ENCODE data around the gene KRTAP12-3.
"Not testable (repeated sequence)": the region's sequence is repeated elsewhere in the genome, so short reads cannot be mapped to it uniquely, and the experiment has no call there.

Gene KRTAP12-3, protein sequence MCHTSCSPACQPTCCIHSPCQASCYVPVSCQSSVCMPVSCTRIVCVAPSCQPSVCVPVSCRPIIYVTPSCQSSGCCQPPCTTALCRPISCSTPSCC

GRCh38 chr21:44657635-44658540 lies at the start of gene KRTAP12-3:
Gene KRTAP12-3 (plus strand): TSS chr21:44657932. CDS start chr21:44657980, 48 bp downstream.
- no peak for DNase-seq

DNA sequence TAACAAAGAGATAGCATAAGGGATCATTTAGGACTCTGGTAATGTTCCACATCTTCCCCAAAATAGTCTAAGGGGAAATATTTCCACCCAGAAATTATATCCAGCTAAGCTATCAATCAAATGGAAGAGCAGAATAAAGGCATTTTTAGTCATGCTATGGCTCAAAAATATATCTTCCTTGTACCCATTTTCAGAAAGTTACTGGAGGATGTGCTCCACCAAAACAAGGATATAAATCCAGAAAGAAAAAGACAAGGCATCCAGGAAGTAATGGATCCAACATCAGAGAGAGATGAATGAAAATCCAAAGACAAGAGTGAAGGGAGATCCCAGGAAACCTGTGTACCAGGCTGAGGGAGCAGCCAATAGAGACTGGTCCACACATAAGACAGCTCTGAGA lies 48.5 kb upstream of the KRTAP12-3 start:
- no peak for DNase-seq

GRCh38 chr21:44610157-44610843 lies 47.4 kb upstream of the KRTAP12-3 start:
- DNase-seq = not testable (repeated sequence)

DNA sequence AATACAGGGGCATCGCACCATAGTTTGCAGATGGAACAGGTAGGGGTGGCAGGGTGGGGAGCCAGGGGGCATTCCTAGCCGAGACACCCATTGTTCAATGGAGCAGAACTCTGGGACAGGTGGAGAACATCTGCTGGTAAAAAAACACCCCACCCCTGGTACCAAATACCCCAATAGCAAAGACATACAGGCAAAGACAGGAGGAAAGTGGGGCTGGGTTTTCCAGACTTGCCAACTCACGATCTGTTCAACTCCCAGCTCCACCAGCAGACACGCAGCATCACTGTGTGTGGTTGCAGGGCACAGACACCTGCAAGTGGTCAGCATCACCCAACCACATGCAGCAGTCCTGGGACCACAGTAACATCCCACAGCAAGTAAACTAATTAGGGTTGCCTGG lies 46.2 kb upstream of the KRTAP12-3 start:
- no peak for DNase-seq

- no peak for DNase-seq
Measured at GRCh38 chr21:44612029-44612486, 45.7 kb upstream of the KRTAP12-3 start, which contains the start of gene KRTAP10-8. Gene KRTAP10-8 (plus strand): TSS chr21:44612079. CDS start chr21:44612101, 22 bp downstream.

- no peak for DNase-seq
Measured at GRCh38 chr21:44612669-44613229, 45.0 kb upstream of the KRTAP12-3 start.

- no peak for DNase-seq
Measured at GRCh38 chr21:44613386-44614155, 44.2 kb upstream of the KRTAP12-3 start.

- DNase-seq = no peak
Measured at GRCh38 chr21:44614161-44614631, 43.5 kb upstream of the KRTAP12-3 start.

DNA sequence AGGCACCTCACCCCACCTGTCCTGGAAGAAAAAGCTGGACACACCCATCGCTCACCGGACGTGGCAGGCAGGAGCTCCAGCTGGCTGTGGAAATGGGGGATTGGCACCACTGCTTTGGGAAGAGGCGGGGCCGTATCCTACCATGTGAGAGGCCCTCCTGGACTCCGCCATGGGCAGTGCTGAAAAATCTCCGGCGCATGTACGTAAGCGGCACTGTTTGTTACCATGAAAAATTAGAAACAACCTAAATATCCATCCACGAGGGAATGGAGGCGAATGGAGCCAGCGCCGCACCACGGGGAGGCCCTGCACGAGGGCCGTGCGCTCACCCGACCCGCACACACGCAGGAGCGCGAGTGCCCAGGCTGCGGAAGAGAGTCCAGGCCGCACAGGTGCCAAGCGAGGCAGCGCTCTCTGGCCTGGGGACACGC lies 42.8 kb upstream of the KRTAP12-3 start:
- DNase-seq = no peak

DNA sequence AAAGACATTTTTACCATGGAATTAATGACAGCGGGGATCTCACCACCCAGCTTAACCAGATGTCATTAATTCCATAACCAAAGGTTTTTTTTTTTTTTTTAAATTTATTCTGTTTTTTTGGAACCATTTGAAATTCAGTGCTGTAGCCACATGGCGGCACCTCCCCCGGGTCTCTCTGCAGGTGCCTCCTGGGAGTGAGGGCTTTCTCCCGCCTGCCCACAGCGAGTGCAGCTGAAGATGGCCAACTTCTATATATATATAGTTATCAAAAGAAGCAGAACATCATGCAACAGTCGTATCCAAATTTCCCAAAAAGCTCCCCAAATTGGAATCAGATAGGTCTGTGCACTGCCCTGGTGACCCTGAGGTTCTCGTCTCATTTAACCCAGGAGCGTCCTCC lies 42.3 kb upstream of the KRTAP12-3 start:
- no peak for DNase-seq

GRCh38 chr21:44615911-44616590 lies 41.7 kb upstream of the KRTAP12-3 start:
- DNase-seq = no peak

DNA sequence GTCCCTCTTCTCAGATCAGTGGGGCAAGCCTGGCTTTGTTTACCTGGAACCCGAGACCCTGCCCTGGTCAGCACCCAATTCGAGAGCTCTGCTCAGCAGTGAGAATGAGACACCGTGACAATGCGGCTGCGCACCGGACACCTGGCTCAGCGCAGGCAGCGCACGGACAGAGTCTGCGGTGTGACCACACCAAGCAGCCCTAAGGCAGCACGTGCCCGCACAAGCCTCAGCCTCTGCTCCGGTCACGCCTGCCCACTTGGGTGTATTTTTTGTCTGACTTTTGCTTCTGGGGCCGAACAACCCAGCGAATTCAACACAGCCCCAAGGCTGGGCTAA lies 41.2 kb upstream of the KRTAP12-3 start:
- no peak for DNase-seq

DNA sequence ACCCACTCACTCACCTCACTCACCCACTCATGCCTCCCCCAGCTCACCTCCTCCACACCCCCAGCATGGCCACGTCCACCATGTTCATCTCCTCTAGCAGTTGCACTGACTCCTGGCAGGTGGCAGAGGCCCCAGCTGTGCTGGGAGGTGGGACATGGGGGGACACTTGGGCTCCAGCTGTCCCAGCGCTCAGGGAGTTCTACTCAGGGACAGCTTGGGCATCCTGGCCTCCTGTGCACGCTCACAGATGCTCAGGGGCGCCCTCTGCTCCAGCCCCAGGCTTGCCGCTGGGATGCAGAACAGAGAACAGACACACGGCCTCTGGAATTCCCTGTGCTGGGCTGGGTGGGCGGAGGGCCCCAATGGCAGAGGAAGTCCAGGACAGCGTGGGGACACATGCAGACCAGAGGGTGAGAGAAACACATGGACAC lies 40.6 kb upstream of the KRTAP12-3 start:
- DNase-seq = no peak

GRCh38 chr21:44618504-44618903 lies 39.2 kb upstream of the KRTAP12-3 start:
- no peak for DNase-seq

- no peak for DNase-seq
Measured at GRCh38 chr21:44618909-44619308, 38.8 kb upstream of the KRTAP12-3 start.

DNA sequence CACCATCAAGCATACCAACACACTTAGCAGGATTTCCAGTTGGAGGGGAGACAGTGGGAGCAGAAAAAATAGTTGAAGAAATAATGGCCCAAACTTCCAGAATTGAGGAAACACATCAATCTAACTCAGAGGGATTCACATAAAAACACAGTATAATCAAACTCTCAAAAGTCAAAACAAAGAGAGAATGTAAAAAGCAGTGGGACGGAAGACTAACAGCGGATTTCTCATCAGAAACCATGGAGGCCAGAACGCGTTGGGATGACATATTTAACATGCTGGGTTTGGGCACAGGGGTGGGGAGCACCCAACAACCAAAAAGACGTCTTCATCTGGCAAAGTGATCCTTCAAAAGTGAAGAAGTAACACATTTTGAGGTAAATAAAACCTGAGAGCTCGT lies 37.8 kb upstream of the KRTAP12-3 start:
- no peak for DNase-seq

- DNase-seq = no peak
Measured at GRCh38 chr21:44623575-44623974, 34.2 kb upstream of the KRTAP12-3 start.

- no peak for DNase-seq
Measured at GRCh38 chr21:44625756-44626155, 32.0 kb upstream of the KRTAP12-3 start.

GRCh38 chr21:44626262-44626661 lies 31.5 kb upstream of the KRTAP12-3 start:
- DNase-seq = no peak

DNA sequence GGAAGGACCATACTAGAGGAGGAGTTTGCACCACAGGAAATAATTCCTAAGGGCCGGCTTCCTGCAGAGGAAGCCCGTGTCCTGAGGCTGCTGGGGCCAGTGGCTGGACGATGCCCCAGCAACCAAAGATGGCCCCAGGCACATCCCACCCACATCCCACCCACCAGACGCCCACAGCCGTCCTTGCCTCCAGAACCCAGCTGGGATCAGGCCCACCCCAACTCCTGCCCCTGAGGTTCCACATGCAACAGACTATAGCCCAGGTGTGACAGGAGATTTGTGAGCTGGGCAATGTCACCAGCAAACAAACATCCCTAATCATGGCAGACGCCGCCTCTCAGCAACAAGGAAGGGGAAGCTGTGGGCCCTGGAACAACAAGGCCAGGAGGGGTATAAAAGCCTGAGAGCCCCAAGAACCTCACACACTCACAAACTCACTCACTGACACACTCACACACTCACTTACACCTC lies 31.0 kb upstream of the KRTAP12-3 start, which contains the start of gene KRTAP10-9:
Gene KRTAP10-9 (plus strand): TSS at position 421 of the 471 bp plus-strand sequence. CDS start 79 bp downstream, outside the sequence.
- no peak for DNase-seq

DNA sequence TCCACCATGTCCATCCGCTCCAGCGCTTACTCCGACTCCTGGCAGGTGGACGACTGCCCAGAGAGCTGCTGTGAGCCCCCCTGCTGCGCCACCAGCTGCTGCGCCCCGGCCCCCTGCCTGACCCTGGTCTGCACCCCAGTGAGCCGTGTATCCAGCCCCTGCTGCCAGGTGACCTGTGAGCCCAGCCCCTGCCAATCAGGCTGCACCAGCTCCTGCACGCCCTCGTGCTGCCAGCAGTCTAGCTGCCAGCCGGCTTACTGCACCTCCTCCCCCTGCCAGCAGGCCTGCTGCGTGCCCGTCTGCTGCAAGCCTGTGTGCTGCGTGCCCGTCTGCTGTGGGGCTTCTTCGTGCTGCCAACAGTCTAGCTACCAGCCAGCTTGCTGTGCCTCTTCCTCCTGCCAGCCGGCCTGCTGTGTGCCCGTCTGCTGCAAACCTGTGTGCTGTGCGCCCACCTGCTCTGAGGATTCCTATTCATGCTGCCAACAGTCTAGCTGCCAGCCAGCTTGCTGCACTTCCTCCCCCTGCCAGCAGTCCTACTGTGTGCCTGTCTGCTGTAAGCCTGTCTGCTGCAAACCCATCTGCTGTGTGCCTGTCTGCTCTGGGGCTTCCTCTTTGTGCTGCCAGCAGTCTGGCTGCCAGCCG lies 30.4 kb upstream of the KRTAP12-3 start:
- not testable (repeated sequence) for DNase-seq
